ENCODE results near the gene GPR137C.
"Not testable (repeated sequence)": the region's sequence is repeated elsewhere in the genome, so short reads cannot be mapped to it uniquely, and the experiment has no call there.

Gene GPR137C

GRCh38 chr14:52546318-52546670 lies 6.3 kb upstream of the GPR137C start:
- Histone ChIP-seq H3K4me1 (ENCODE audit: control insufficient read depth, insufficient read depth, low read length, poor library complexity, severe bottlenecking) (no peaks in the 10 kb centered on the region), H3K9me3 (ENCODE audit: control insufficient read depth, low read length) (no peaks in the 10 kb centered on the region), H3K36me3 (ENCODE audit: control insufficient read depth, insufficient read depth, low read length) (no peaks in the 10 kb centered on the region), H3K4me3 (ENCODE audit: extremely low read depth, insufficient read depth, low read length, poor library complexity, severe bottlenecking) (no peak overlapping the region), H3K27ac (ENCODE audit: low read depth, low read length, severe bottlenecking) (no peak overlapping the region)
- WGBS, 2 experiments (ENCODE audit: insufficient coverage in 2 of 2), result 86 to 89% methylated on average over 3 to 4 of the region's 4 CpGs

- Histone ChIP-seq H3K4me1 (ENCODE audit: control insufficient read depth, insufficient read depth, low read length, poor library complexity, severe bottlenecking) (no peaks in the 10 kb centered on the region), H3K36me3 (ENCODE audit: control insufficient read depth, insufficient read depth, low read length) (no peaks in the 10 kb centered on the region), H3K4me3 (ENCODE audit: extremely low read depth, insufficient read depth, low read length, poor library complexity, severe bottlenecking) (no peak overlapping the region), H3K9me3 (ENCODE audit: control insufficient read depth, low read length) (no peaks in the 10 kb centered on the region), H3K27ac (ENCODE audit: low read depth, low read length, severe bottlenecking) (no peak overlapping the region)
- 86 to 88% methylated on average over 1 of the region's 2 CpGs for WGBS, 2 experiments (ENCODE audit: insufficient coverage in 2 of 2)
Observed at GRCh38 chr14:52547027-52547426, 5.6 kb upstream of the GPR137C start.

- H3K27ac ChIP-seq (ENCODE audit: low read depth, low read length, severe bottlenecking), result no peak overlapping the region
- no peaks in the 10 kb centered on the region for H3K4me1 ChIP-seq (ENCODE audit: control insufficient read depth, insufficient read depth, low read length, poor library complexity, severe bottlenecking)
- H3K36me3 ChIP-seq (ENCODE audit: control insufficient read depth, insufficient read depth, low read length), result no peaks in the 10 kb centered on the region
- 83 to 93% methylated on average over 1 to 2 of the region's 3 CpGs for WGBS, 2 experiments (ENCODE audit: insufficient coverage in 2 of 2)
- H3K9me3 ChIP-seq (ENCODE audit: control insufficient read depth, low read length), result no peaks in the 10 kb centered on the region
- H3K4me3 ChIP-seq (ENCODE audit: extremely low read depth, insufficient read depth, low read length, poor library complexity, severe bottlenecking), result no peak overlapping the region
Observed at GRCh38 chr14:52547526-52547925, 5.1 kb upstream of the GPR137C start.

GRCh38 chr14:52550661-52551060 lies 2.0 kb upstream of the GPR137C start:
- no peaks in the 10 kb centered on the region for H3K4me1 ChIP-seq (ENCODE audit: control insufficient read depth, insufficient read depth, low read length, poor library complexity, severe bottlenecking)
- no peak overlapping the region for H3K4me3 ChIP-seq (ENCODE audit: extremely low read depth, insufficient read depth, low read length, poor library complexity, severe bottlenecking)
- no peaks in the 10 kb centered on the region for H3K9me3 ChIP-seq (ENCODE audit: control insufficient read depth, low read length)
- H3K27ac ChIP-seq (ENCODE audit: low read depth, low read length, severe bottlenecking), result no peak overlapping the region
- 90 to 93% methylated on average over 2 to 3 of the region's 3 CpGs for WGBS, 2 experiments (ENCODE audit: insufficient coverage in 2 of 2)
- H3K36me3 ChIP-seq (ENCODE audit: control insufficient read depth, insufficient read depth, low read length), result no peaks in the 10 kb centered on the region

GRCh38 chr14:52551205-52551604 lies 1.4 kb upstream of the GPR137C start:
- Histone ChIP-seq H3K27ac (ENCODE audit: low read depth, low read length, severe bottlenecking) (peak overlapping the region; percentile 82), H3K36me3 (ENCODE audit: control insufficient read depth, insufficient read depth, low read length) (no peaks in the 10 kb centered on the region), H3K4me3 (ENCODE audit: extremely low read depth, insufficient read depth, low read length, poor library complexity, severe bottlenecking) (peak overlapping the region; percentile 84), H3K4me1 (ENCODE audit: control insufficient read depth, insufficient read depth, low read length, poor library complexity, severe bottlenecking) (no peaks in the 10 kb centered on the region), H3K9me3 (ENCODE audit: control insufficient read depth, low read length) (no peaks in the 10 kb centered on the region)
- 31 to 41% methylated on average over 2 to 3 of the region's 6 CpGs for WGBS, 2 experiments (ENCODE audit: insufficient coverage in 2 of 2)

GRCh38 chr14:52551696-52552062 lies 957 bp upstream of the GPR137C start:
- 12 to 17% methylated on average over 6 to 8 of the region's 8 CpGs for WGBS, 2 experiments (ENCODE audit: insufficient coverage in 2 of 2)

GRCh38 chr14:52553002-52553670 lies 500 bp downstream of the GPR137C start:
- 0% methylated on average over 42 to 52 of the region's 69 CpGs for WGBS, 2 experiments (ENCODE audit: insufficient coverage in 2 of 2)
- Histone ChIP-seq H3K4me3 (ENCODE audit: extremely low read depth, insufficient read depth, low read length, poor library complexity, severe bottlenecking) (peak overlapping the region; percentile 84), H3K4me1 (ENCODE audit: control insufficient read depth, insufficient read depth, low read length, poor library complexity, severe bottlenecking) (no peaks in the 10 kb centered on the region), H3K9me3 (ENCODE audit: control insufficient read depth, low read length) (no peaks in the 10 kb centered on the region), H3K36me3 (ENCODE audit: control insufficient read depth, insufficient read depth, low read length) (peaks cover 3% of the 10 kb centered on the region), H3K27ac (ENCODE audit: low read depth, low read length, severe bottlenecking) (peak overlapping the region; percentile 65)

More at GRCh38 chr14:52551696-52552062, 957 bp upstream of the GPR137C start:
- Histone ChIP-seq H3K36me3 (ENCODE audit: control insufficient read depth, insufficient read depth, low read length) (peaks cover 3% of the 10 kb centered on the region), H3K9me3 (ENCODE audit: control insufficient read depth, low read length) (no peaks in the 10 kb centered on the region), H3K27ac (ENCODE audit: low read depth, low read length, severe bottlenecking) (peak overlapping the region; percentile 82), H3K4me1 (ENCODE audit: control insufficient read depth, insufficient read depth, low read length, poor library complexity, severe bottlenecking) (no peaks in the 10 kb centered on the region), H3K4me3 (ENCODE audit: extremely low read depth, insufficient read depth, low read length, poor library complexity, severe bottlenecking) (peak overlapping the region; percentile 84)

- peaks cover 3% of the 10 kb centered on the region for H3K36me3 ChIP-seq (ENCODE audit: control insufficient read depth, insufficient read depth, low read length)
- H3K4me1 ChIP-seq (ENCODE audit: control insufficient read depth, insufficient read depth, low read length, poor library complexity, severe bottlenecking), result no peaks in the 10 kb centered on the region
- WGBS, 2 experiments (ENCODE audit: insufficient coverage in 2 of 2), result 0 to 1% methylated on average over 16 to 17 of the region's 22 CpGs
- H3K27ac ChIP-seq (ENCODE audit: low read depth, low read length, severe bottlenecking), result peak overlapping the region; percentile 65
- H3K4me3 ChIP-seq (ENCODE audit: extremely low read depth, insufficient read depth, low read length, poor library complexity, severe bottlenecking), result peak overlapping the region; percentile 84
- H3K9me3 ChIP-seq (ENCODE audit: control insufficient read depth, low read length), result no peaks in the 10 kb centered on the region
Observed at GRCh38 chr14:52553671-52554575, 1.3 kb downstream of the GPR137C start.

- H3K4me3 ChIP-seq (ENCODE audit: extremely low read depth, insufficient read depth, low read length, poor library complexity, severe bottlenecking), result no peak overlapping the region
- H3K27ac ChIP-seq (ENCODE audit: low read depth, low read length, severe bottlenecking), result no peak overlapping the region
- 86 to 100% methylated on average over 1 to 2 of the region's 2 CpGs for WGBS, 2 experiments (ENCODE audit: insufficient coverage in 2 of 2)
- no peaks in the 10 kb centered on the region for H3K9me3 ChIP-seq (ENCODE audit: control insufficient read depth, low read length)
- H3K4me1 ChIP-seq (ENCODE audit: control insufficient read depth, insufficient read depth, low read length, poor library complexity, severe bottlenecking), result no peaks in the 10 kb centered on the region
- peaks cover 3% of the 10 kb centered on the region for H3K36me3 ChIP-seq (ENCODE audit: control insufficient read depth, insufficient read depth, low read length)
Observed at GRCh38 chr14:52558688-52559087, 6.1 kb downstream of the GPR137C start.

- Histone ChIP-seq H3K4me1 (ENCODE audit: control insufficient read depth, insufficient read depth, low read length, poor library complexity, severe bottlenecking) (no peaks in the 10 kb centered on the region), H3K36me3 (ENCODE audit: control insufficient read depth, insufficient read depth, low read length) (no peaks in the 10 kb centered on the region), H3K9me3 (ENCODE audit: control insufficient read depth, low read length) (peaks cover 6% of the 10 kb centered on the region), H3K27ac (ENCODE audit: low read depth, low read length, severe bottlenecking) (no peak overlapping the region), H3K4me3 (ENCODE audit: extremely low read depth, insufficient read depth, low read length, poor library complexity, severe bottlenecking) (no peak overlapping the region)
- 78 to 87% methylated on average over 2 of the region's 2 CpGs for WGBS, 2 experiments (ENCODE audit: insufficient coverage in 2 of 2)
Observed at GRCh38 chr14:52563120-52563519, 10.5 kb downstream of the GPR137C start.

GRCh38 chr14:52568454-52568853 lies 15.8 kb downstream of the GPR137C start:
- peaks cover 14% of the 10 kb centered on the region for H3K9me3 ChIP-seq (ENCODE audit: control insufficient read depth, low read length)
- H3K4me1 ChIP-seq (ENCODE audit: control insufficient read depth, insufficient read depth, low read length, poor library complexity, severe bottlenecking); H3K27ac ChIP-seq (ENCODE audit: low read depth, low read length, severe bottlenecking); H3K4me3 ChIP-seq (ENCODE audit: extremely low read depth, insufficient read depth, low read length, poor library complexity, severe bottlenecking); H3K36me3 ChIP-seq (ENCODE audit: control insufficient read depth, insufficient read depth, low read length): not testable (repeated sequence)
- 90% methylated on average over 5 to 6 of the region's 7 CpGs for WGBS, 2 experiments (ENCODE audit: insufficient coverage in 2 of 2)
